Central memory CD4-positive, alpha-beta T cell (primary cell): ENCODE results near the gene TDP2.
"Not testable (repeated sequence)": the region's sequence is repeated elsewhere in the genome, so short reads cannot be mapped to it uniquely, and the experiment has no call there.

Experiments used
- DNase-seq: peaks from one replicate; pipeline ENCODE4 v3.0.0; 2022

Gene TDP2

GRCh38 chr6:24644377-24644776, 22.3 kb downstream of the TDP2 start:
- no peak for DNase-seq

- no peak for DNase-seq
Observed at GRCh38 chr6:24643920-24644319, 22.8 kb downstream of the TDP2 start.

- DNase-seq, result no peak
Observed at GRCh38 chr6:24642061-24642460, 24.6 kb downstream of the TDP2 start.

- DNase-seq, result not testable (repeated sequence)
Observed at GRCh38 chr6:24640631-24641030, 26.1 kb downstream of the TDP2 start.

GRCh38 chr6:24640166-24640565, 26.5 kb downstream of the TDP2 start:
- no peak for DNase-seq

- no peak for DNase-seq
Observed at GRCh38 chr6:24636681-24637080, 30.0 kb downstream of the TDP2 start.

- DNase-seq, result no peak
Observed at GRCh38 chr6:24632573-24632972, 34.1 kb downstream of the TDP2 start.

GRCh38 chr6:24631671-24632070, 35.0 kb downstream of the TDP2 start:
- DNase-seq, result no peak

- DNase-seq, result no peak
Observed at GRCh38 chr6:24630856-24631505, 35.7 kb downstream of the TDP2 start.

GRCh38 chr6:24621626-24622289, 44.9 kb downstream of the TDP2 start:
- no peak for DNase-seq

- DNase-seq, result no peak
Observed at GRCh38 chr6:24620637-24621036, 46.1 kb downstream of the TDP2 start.

GRCh38 chr6:24619661-24620060, 47.0 kb downstream of the TDP2 start:
- DNase-seq, result no peak

- DNase-seq, result no peak
Observed at GRCh38 chr6:24614648-24615047, 52.1 kb downstream of the TDP2 start.

GRCh38 chr6:24614043-24614420, 52.7 kb downstream of the TDP2 start:
- no peak for DNase-seq

GRCh38 chr6:24613361-24614042, 53.2 kb downstream of the TDP2 start:
- DNase-seq, result no peak

GRCh38 chr6:24610672-24611071, 56.0 kb downstream of the TDP2 start:
- DNase-seq, result no peak

- DNase-seq, result no peak
Observed at GRCh38 chr6:24607310-24608105, 59.2 kb downstream of the TDP2 start.

- no peak for DNase-seq
Observed at GRCh38 chr6:24606200-24606930, 60.3 kb downstream of the TDP2 start.

- DNase-seq, result no peak
Observed at GRCh38 chr6:24603241-24603640, 63.5 kb downstream of the TDP2 start.

GRCh38 chr6:24600903-24601302, 65.8 kb downstream of the TDP2 start:
- DNase-seq, result no peak
